ENCODE data around the gene RFX3. TPM values are rescaled to one million over a fixed set of nuclear protein-coding genes. Genes with fewer than 3 reads are reported as not detected.

The RFX3 gene
- total RNA-seq, 2 donors from 2014 or later = 4.6 to 6.5 TPM

DNA sequence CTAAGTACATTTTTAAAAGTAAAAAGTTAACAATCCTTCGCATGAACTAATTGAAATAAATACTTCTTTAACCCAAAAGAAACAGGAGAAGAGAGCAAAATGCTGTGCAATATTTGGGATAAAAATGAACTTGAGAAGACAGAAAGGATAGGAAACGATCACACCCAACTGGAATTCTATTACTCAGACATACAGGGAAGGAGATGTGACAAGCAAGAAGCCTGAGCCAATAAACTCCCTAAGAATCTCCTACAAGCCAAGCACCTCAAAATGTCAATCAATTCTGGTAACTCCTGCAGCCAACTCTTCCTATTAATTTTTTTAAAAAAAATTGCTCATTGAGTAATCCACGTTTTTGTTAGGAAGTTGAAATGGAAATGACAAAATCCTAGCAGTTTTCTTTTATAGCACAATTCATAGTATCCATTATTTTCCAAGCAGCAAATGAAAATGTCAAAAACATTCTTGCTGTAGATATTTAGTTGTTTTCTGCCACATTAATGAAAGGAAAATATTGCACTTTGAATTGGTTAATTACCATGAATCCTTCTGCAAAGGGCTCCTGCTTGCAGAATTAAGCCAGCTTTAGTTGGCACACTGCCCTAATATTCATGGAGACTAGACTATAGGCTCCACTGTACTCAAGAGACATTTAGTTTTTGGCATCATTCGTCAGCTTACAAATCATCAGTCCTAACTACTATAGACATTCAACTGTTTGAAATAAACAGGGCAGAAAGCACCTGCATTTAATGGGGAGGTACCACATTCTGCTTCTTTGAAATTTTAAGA lies 89.0 kb downstream of the RFX3 start:
- no peak overlapping the region for H3K27ac ChIP-seq
- no peaks in the 10 kb centered on the region for H3K4me1 ChIP-seq
- intact Hi-C loops (cut with DNase I) = no loop called here
- DNase-seq (no peak), ATAC-seq (no peak)
- TF ChIP-seq POLR2A (IDR thresholded peaks at IDR 0.05) = no peak
- TF ChIP-seq, protein P1, sequence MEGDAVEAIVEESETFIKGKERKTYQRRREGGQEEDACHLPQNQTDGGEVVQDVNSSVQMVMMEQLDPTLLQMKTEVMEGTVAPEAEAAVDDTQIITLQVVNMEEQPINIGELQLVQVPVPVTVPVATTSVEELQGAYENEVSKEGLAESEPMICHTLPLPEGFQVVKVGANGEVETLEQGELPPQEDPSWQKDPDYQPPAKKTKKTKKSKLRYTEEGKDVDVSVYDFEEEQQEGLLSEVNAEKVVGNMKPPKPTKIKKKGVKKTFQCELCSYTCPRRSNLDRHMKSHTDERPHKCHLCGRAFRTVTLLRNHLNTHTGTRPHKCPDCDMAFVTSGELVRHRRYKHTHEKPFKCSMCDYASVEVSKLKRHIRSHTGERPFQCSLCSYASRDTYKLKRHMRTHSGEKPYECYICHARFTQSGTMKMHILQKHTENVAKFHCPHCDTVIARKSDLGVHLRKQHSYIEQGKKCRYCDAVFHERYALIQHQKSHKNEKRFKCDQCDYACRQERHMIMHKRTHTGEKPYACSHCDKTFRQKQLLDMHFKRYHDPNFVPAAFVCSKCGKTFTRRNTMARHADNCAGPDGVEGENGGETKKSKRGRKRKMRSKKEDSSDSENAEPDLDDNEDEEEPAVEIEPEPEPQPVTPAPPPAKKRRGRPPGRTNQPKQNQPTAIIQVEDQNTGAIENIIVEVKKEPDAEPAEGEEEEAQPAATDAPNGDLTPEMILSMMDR (IDR thresholded peaks at IDR 0.05) = no peak
- H3K27me3 ChIP-seq = no peaks in the 10 kb centered on the region
- H3K36me3 ChIP-seq (replicated peaks in 1 of 2; ENCODE audit: insufficient read depth in 1 of 2, low read depth in 2 of 2) = no peaks in the 10 kb centered on the region
- H3K9me3 ChIP-seq = no peaks in the 10 kb centered on the region
- H3K4me3 ChIP-seq = no peak overlapping the region
- 82 to 85% methylated on average over 4 of the region's 4 CpGs for WGBS, 2 donors

DNA sequence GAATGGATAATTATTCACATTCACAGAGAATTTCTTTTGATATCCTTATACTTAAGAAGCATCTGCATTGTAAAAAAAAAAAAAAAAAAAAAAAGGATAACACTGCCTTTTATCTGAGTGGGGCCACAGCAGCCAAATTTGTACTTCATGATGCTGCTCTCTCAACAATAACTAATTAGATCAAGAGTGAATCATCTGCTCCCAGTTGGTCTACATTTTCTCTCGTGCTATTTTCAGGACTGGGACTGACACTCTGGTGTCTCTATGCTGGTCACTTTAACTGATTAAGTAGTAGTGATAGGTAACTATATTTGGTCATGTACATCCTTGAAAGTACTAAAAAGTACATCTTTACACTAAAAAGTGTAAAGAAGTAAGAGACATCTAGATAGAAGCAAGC lies 90.1 kb downstream of the RFX3 start:
- 86 to 96% methylated on average over 1 of the region's 1 CpG for WGBS, 2 donors
- Histone ChIP-seq H3K4me1 (no peaks in the 10 kb centered on the region), H3K4me3 (no peak overlapping the region), H3K36me3 (replicated peaks in 1 of 2; ENCODE audit: insufficient read depth in 1 of 2, low read depth in 2 of 2) (no peaks in the 10 kb centered on the region), H3K27me3 (no peaks in the 10 kb centered on the region), H3K9me3 (no peaks in the 10 kb centered on the region), H3K27ac (no peak overlapping the region)
- TF ChIP-seq, protein P1 (IDR thresholded peaks at IDR 0.05) = no peak
- no peak for TF ChIP-seq POLR2A (IDR thresholded peaks at IDR 0.05)
- DNase-seq (no peak), ATAC-seq (no peak)
- intact Hi-C loops (cut with DNase I) = no loop called here

DNA sequence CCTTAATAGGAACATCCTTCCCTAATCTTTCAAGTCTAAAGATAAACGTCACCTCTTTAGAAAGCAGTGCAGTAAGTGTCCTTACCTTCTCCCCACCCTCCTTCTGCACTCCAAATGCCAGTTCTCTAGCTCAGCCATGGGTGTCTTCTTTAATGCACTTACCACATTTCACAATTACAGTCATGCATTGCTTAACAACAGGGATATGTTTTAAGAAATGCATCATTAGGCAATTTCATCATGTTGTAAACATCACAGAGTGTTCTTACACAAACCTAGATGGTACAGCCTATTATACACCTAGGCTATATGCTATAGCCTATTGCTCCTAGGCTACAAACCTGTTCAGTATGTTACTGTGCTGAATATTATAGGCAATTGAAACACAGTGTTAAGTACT lies 91.2 kb downstream of the RFX3 start:
- no peaks in the 10 kb centered on the region for H3K27me3 ChIP-seq
- 62 to 73% methylated on average over 1 of the region's 1 CpG for WGBS, 2 donors
- ATAC-seq (no peak), DNase-seq (no peak)
- intact Hi-C loops (cut with DNase I) = no loop called here
- H3K27ac ChIP-seq = no peak overlapping the region
- H3K4me3 ChIP-seq = no peak overlapping the region
- H3K9me3 ChIP-seq = no peaks in the 10 kb centered on the region
- TF ChIP-seq POLR2A (IDR thresholded peaks at IDR 0.05) = no peak
- TF ChIP-seq, protein P1 (IDR thresholded peaks at IDR 0.05) = no peak
- H3K36me3 ChIP-seq (replicated peaks in 1 of 2; ENCODE audit: insufficient read depth in 1 of 2, low read depth in 2 of 2) = no peaks in the 10 kb centered on the region
- H3K4me1 ChIP-seq = no peaks in the 10 kb centered on the region

DNA sequence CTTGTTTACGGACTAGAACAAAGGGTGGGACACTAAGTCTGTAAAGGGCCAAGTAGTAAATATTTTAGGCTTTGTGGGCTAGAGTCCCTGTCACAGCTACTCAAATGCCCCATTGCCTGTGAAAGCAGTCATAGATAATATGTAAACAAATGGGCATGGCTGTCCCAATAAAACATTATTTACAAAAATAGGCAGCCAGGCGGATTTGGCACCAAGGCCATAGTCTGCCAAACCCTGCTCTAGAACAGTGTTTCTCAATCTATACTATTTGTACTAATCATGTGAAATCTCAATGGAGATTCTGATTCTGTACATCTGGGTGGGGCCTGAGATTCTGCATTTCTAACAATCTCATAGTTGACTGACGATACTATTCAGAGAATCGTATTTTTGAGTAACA lies 92.0 kb downstream of the RFX3 start:
- no peak for TF ChIP-seq POLR2A (IDR thresholded peaks at IDR 0.05)
- TF ChIP-seq, protein P1 (IDR thresholded peaks at IDR 0.05) = no peak
- intact Hi-C loops (cut with DNase I) = no loop called here
- WGBS, 2 donors = 75 to 85% methylated on average over 4 of the region's 4 CpGs
- DNase-seq (no peak), ATAC-seq (no peak)
- Histone ChIP-seq H3K9me3 (no peaks in the 10 kb centered on the region), H3K4me1 (no peaks in the 10 kb centered on the region), H3K27me3 (no peaks in the 10 kb centered on the region), H3K4me3 (no peak overlapping the region), H3K27ac (no peak overlapping the region), H3K36me3 (replicated peaks in 1 of 2; ENCODE audit: insufficient read depth in 1 of 2, low read depth in 2 of 2) (no peaks in the 10 kb centered on the region)

DNA sequence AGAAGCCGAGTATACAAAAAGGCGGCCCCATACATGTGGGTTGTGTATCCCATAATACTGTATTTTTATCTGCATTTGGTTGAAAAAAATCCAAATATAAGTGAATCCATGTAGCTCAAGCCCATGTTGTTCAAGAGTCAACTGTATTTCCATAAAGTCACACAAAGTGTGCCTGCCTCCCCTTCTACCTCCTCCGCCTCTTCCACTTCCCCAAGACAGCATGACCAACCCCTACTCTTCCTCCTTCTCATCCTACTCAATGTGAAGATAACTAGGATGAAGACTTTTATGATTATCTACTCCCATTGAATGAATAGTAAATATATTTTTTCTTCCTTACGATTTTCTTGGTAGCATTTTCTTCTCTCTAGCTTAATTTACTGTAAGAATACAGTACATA lies 92.7 kb downstream of the RFX3 start:
- no peaks in the 10 kb centered on the region for H3K4me1 ChIP-seq
- no peak for ATAC-seq
- intact Hi-C loops (cut with DNase I) = no loop called here
- no peak for DNase-seq
- no peak overlapping the region for H3K27ac ChIP-seq
- H3K9me3 ChIP-seq = no peaks in the 10 kb centered on the region
- WGBS, 2 donors = 95 to 97% methylated on average over 4 of the region's 4 CpGs
- TF ChIP-seq, protein P1 (IDR thresholded peaks at IDR 0.05) = no peak
- no peak for TF ChIP-seq POLR2A (IDR thresholded peaks at IDR 0.05)
- H3K4me3 ChIP-seq = no peak overlapping the region
- no peaks in the 10 kb centered on the region for H3K27me3 ChIP-seq
- H3K36me3 ChIP-seq (replicated peaks in 1 of 2; ENCODE audit: insufficient read depth in 1 of 2, low read depth in 2 of 2) = no peaks in the 10 kb centered on the region

Measured in body of pancreas (tissue), 4 donors.